ENCODE measurements around the gene TEX47. TPM values are rescaled to one million over a fixed set of nuclear protein-coding genes. Genes with fewer than 3 reads are reported as not detected.

Gene TEX47
- total RNA-seq, 2 donors from 2014 or later: not detected

- TF ChIP-seq CTCF (IDR thresholded peaks at IDR 0.05): no peak
- ATAC-seq (ENCODE audit: insufficient number of reproducible peaks, low FRiP score, low read depth) (no peak), DNase-seq (ENCODE audit: low spot score) (no peak)
- Histone ChIP-seq H3K9me3 (no peaks in the 10 kb centered on the region), H3K4me3 (no peak overlapping the region), H3K36me3 (no peaks in the 10 kb centered on the region), H3K27ac (no peak overlapping the region), H3K4me1 (ENCODE audit: control insufficient read depth in 1 of 2, low read depth in 2 of 2) (peaks cover 3 to 8% of the 10 kb centered on the region in 2 donors), H3K27me3 (replicated peaks; ENCODE audit: insufficient read depth) (no peaks in the 10 kb centered on the region)
Measured at GRCh38 chr7:88761779-88762178, 33.8 kb downstream of the TEX47 start.

GRCh38 chr7:88760136-88760515 is 35.4 kb downstream of the TEX47 start:
- H3K4me3 ChIP-seq: no peak overlapping the region
- H3K27ac ChIP-seq: no peak overlapping the region
- ATAC-seq (ENCODE audit: insufficient number of reproducible peaks, low FRiP score, low read depth): no peak

DNA sequence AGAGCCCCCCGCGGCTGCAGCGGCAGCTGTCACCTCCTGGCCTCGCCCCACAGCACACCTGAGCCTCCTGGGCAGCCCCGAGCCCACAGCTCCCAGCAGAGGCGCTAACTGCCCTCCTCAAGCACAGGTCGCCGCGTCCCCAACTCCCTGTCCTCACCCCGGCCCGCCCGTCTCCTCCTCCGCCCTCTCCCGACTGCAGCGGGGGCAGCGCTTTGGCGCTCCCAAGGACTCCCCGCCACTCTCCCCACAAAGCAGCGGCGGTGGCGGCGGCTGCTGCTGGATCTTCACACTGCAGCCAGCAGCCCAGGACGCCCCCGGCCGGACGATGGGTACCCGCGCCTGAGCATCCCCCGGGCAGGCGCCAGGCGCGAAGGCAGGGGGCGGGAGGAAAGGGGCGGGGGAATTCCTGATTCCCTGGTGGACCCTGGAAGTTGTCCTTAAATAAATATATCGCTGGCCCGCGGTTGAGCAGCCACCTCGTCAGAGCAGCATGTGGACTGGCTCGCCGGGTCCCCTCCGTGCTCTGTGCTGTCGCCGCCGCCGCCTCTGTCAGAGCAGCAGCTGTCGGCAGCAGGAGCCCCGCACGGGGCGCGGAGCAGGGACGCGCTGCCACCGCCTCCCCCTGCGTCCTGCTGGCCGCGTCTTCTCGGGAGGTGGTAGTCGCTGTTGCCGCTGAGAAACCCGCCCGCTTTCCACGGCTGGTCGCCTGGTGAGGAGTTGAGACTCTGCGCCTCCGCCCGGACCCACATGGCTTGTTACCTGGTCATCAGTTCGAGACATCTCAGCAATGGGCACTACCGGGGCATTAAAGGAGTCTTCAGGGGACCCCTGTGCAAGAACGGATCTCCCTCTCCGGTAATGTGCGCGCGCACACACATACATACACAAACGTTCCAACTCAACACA is 36.1 kb downstream of the TEX47 start, which contains the start of gene ZNF804B:
ZNF804B (plus strand) TSS at position 471 of the 906 bp plus-strand sequence; CDS start at position 748, 277 bp downstream.
- Histone ChIP-seq H3K27ac (no peak within 1 kb of the TSS), H3K9me3 (no peaks in the 10 kb centered on the region), H3K4me1 (ENCODE audit: control insufficient read depth in 1 of 2, low read depth in 2 of 2) (peaks cover 3 to 8% of the 10 kb centered on the region in 2 donors), H3K27me3 (replicated peaks; ENCODE audit: insufficient read depth) (no peaks in the 10 kb centered on the region), H3K4me3 (peak within 1 kb of the TSS; percentile 55), H3K36me3 (no peaks in the 10 kb centered on the region)
- DNase-seq (ENCODE audit: low spot score) (no peak), ATAC-seq (ENCODE audit: insufficient number of reproducible peaks, low FRiP score, low read depth) (no peak)
- TF ChIP-seq CTCF (IDR thresholded peaks at IDR 0.05): no peak

More at GRCh38 chr7:88760136-88760515, 35.4 kb downstream of the TEX47 start:
- DNase-seq (ENCODE audit: low spot score): no peak
- TF ChIP-seq CTCF (IDR thresholded peaks at IDR 0.05): no peak
- no peaks in the 10 kb centered on the region for H3K9me3 ChIP-seq
- H3K36me3 ChIP-seq: no peaks in the 10 kb centered on the region
- no peaks in the 10 kb centered on the region for H3K27me3 ChIP-seq (replicated peaks; ENCODE audit: insufficient read depth)
- peaks cover 3 to 8% of the 10 kb centered on the region in 2 donors for H3K4me1 ChIP-seq (ENCODE audit: control insufficient read depth in 1 of 2, low read depth in 2 of 2)

- Histone ChIP-seq H3K4me3 (peak overlapping the region; percentile 55), H3K27me3 (replicated peaks; ENCODE audit: insufficient read depth) (no peaks in the 10 kb centered on the region), H3K9me3 (no peaks in the 10 kb centered on the region), H3K27ac (no peak overlapping the region), H3K4me1 (ENCODE audit: control insufficient read depth in 1 of 2, low read depth in 2 of 2) (peaks cover 3 to 8% of the 10 kb centered on the region in 2 donors), H3K36me3 (no peaks in the 10 kb centered on the region)
- DNase-seq (ENCODE audit: low spot score) (no peak), ATAC-seq (ENCODE audit: insufficient number of reproducible peaks, low FRiP score, low read depth) (no peak)
- TF ChIP-seq CTCF (IDR thresholded peaks at IDR 0.05): no peak
Measured at GRCh38 chr7:88758381-88759229, 36.9 kb downstream of the TEX47 start.

DNA sequence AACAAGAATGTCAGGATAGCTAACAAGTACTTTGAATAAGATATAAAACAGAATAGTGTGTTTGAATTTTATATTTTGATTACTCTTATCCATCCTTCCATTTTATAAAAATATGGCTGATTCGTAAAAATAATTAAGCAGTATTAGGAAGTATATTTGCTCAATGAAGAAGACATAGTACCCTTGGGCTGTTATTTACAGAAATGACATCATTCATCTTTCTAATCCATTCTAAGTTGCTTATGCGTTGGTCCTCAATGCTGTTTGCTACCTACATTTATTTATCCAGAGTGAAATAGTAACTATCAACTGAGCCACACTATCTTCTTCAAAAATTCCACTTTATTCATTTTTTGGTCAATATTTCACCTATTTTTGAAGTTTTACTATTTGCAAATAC is 38.2 kb downstream of the TEX47 start:
- no peaks in the 10 kb centered on the region for H3K27me3 ChIP-seq (replicated peaks; ENCODE audit: insufficient read depth)
- H3K4me3 ChIP-seq: no peak overlapping the region
- H3K36me3 ChIP-seq: no peaks in the 10 kb centered on the region
- DNase-seq (ENCODE audit: low spot score): no peak
- H3K4me1 ChIP-seq (ENCODE audit: control insufficient read depth in 1 of 2, low read depth in 2 of 2): peaks cover 3 to 8% of the 10 kb centered on the region in 2 donors
- no peak for ATAC-seq (ENCODE audit: insufficient number of reproducible peaks, low FRiP score, low read depth)
- no peak for TF ChIP-seq CTCF (IDR thresholded peaks at IDR 0.05)
- no peaks in the 10 kb centered on the region for H3K9me3 ChIP-seq
- H3K27ac ChIP-seq: no peak overlapping the region

All from thoracic aorta (tissue), 2 donors.